HG02610 (cell line): ENCODE data around the gene ARHGAP42.
"Not testable (repeated sequence)": the region's sequence is repeated elsewhere in the genome, so short reads cannot be mapped to it uniquely, and the experiment has no call there.

ENCODE experiments used
- ATAC-seq: cut with Tn5 transposase; IDR thresholded peaks from one replicate; pipeline ENCODE4 v1.9.1; 2021; ENCODE audit warnings: mild to moderate bottlenecking, moderate library complexity; ENCODE audit not compliant: unreplicated experiment

The ARHGAP42 gene

GRCh38 chr11:100719809-100720221, 32.7 kb downstream of the ARHGAP42 start:
- ATAC-seq: no peak

GRCh38 chr11:100726680-100727079, 39.6 kb downstream of the ARHGAP42 start:
- ATAC-seq: no peak

DNA sequence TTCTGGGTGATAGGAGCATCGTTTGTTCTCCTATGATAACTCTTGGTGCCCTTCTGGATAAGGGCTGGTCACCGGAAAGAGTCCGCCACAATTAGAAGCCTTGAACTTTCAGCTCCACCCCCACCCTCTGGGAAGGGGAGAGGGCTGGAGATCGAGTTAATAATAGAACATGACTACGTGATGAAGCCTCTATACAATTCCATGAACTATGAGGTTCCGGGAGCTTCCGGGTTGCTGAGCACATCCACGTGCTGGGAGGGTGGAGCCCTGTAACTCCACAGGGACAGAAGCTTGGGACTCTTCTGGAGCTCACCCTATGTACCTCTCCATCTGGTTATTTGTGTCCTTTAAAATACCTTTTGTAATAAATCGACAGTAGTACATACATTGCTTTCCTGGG, 40.3 kb downstream of the ARHGAP42 start:
- no peak for ATAC-seq

DNA sequence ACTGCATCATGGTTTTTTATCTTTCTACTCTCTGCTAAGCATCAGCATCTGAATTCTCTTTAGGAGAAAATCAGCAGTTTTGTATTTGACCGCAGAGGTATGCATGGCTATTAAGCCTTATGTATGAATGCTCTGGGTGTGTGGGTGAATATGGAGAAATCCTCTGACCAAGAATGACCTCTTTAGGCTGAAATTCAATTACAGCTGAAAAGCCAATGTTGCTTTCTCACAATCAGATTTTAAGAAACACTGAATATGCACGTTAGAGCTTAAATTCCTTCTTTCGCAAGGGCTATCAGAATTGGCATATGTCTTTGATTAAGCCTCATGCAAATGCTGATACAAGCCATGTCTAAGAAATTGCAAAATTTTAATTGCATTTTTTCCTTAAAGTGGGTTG, 43.2 kb downstream of the ARHGAP42 start:
- ATAC-seq: no peak

DNA sequence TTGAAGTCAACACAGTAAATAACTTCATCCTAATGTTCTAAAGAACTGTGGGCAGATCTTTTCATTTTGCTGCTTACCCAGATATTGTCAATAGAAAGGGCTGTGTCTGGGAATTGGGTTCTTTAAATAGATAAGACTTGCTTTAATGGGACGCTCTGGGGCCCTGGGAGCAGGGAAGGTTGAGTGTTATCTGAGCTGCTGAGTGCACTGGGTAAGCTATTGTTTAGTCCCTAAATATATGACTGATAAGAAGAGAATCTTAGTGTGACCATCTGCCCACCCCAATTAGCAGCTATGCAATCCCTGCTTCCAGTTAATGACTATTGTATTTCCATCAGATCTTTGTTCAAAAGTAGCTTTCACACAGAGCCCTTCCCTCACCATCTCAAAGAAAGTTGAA, 44.4 kb downstream of the ARHGAP42 start:
- ATAC-seq: no peak

GRCh38 chr11:100732949-100733348, 45.9 kb downstream of the ARHGAP42 start:
- ATAC-seq: no peak

GRCh38 chr11:100734743-100735527, 47.8 kb downstream of the ARHGAP42 start:
- ATAC-seq: peak; percentile 60

DNA sequence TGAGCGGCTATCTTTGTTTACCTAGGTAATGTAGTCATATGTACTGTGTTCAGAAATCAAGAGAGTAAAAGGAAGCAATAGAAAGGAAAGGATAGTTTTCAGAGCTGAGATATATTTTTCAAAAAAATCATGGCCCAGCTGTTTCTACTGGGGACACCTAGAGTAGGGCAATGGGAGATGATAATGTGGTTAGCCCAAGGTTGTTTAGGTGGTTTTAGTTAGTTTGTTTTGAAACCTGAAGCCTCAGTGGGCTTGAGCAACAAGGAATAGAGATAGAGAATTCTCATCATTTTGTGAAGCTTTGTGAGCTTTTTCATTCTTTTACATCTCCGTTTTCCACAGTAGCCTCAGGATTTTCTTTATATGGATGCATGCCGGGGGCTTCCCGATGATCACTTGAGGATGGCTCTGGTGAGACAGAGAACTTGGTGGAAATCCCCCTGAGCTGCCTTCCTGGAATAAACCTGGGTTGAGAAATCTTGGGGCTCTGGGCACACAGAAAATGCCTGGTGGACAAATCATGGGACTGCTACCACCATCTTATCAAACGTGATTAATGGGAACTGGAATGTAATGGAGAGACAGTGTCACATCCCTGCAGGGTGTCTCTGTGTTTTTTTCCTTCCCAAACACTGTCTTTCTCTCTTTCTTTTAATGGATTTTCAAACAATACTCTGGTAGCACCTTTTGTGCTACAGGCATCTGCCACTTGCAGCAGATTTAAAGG, 49.0 kb downstream of the ARHGAP42 start:
- ATAC-seq: no peak

DNA sequence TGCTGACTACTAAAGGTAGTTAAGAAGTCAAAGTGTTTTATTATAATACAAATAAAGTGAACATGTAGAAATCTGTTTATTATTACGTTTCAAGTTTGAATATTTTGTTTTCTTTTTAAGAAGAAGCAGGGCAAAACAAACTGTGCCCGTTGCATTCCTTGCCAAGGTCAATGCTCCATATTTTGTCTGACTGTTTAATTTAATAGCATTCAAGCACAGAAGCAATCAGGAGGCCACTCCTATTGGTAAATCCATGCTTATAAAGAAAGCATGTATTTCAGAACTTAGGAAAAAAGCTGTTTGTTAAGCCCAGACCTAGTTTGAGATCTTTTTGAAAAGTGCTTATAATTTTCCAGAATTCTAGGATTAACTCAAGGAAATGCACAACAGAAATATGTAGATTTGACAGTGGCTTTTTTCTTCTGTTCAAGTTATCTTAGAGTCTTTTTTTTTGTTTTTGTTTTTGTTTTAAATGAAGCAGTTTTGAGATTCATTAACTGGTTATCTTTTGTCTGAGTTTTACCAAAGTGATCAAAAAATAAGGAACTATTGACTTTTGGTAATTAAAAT, 51.7 kb downstream of the ARHGAP42 start:
- no peak for ATAC-seq

GRCh38 chr11:100739666-100740065, 52.6 kb downstream of the ARHGAP42 start:
- ATAC-seq: no peak

DNA sequence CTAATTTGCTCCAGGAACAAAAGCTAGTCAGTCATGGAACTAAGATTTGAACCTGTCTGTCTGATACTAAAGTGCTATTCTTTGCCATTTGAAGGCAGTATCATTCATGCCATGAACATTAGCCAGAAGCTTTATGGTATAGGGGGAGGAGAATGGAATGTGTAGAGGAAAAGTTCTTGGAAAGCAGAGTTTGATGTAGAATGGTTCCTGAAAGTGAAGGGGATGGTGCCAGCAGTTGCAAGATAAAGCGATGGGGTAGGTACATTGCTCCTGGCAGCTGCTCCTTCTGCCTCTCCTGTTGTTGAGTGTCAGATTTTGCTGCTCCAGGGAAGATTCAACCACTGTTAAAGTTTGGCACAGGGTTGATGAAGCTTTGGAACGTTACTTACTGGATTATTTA, 53.4 kb downstream of the ARHGAP42 start:
- no peak for ATAC-seq

GRCh38 chr11:100741866-100742625, 55.0 kb downstream of the ARHGAP42 start:
- ATAC-seq: peak; percentile 11

DNA sequence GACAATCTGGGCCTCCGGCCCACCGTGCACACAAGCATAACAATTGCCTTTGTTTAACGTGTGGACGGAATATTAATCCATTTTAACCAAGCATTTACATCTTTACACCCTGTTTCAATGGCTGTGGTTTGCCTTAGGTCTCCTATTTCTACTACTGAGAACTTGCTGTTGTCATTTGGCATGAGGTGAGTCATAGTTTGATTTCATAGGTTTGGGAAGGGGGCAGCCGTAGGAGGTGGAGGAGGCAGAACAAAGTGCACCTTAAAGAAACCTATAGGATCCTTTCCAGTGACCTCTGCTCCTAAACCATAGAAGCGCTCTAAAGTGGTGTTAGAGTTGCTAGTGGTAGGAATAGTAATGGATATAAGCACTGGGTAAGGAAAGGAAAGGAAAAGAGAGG, 59.4 kb downstream of the ARHGAP42 start:
- no peak for ATAC-seq

GRCh38 chr11:100748153-100748552, 61.1 kb downstream of the ARHGAP42 start:
- no peak for ATAC-seq

DNA sequence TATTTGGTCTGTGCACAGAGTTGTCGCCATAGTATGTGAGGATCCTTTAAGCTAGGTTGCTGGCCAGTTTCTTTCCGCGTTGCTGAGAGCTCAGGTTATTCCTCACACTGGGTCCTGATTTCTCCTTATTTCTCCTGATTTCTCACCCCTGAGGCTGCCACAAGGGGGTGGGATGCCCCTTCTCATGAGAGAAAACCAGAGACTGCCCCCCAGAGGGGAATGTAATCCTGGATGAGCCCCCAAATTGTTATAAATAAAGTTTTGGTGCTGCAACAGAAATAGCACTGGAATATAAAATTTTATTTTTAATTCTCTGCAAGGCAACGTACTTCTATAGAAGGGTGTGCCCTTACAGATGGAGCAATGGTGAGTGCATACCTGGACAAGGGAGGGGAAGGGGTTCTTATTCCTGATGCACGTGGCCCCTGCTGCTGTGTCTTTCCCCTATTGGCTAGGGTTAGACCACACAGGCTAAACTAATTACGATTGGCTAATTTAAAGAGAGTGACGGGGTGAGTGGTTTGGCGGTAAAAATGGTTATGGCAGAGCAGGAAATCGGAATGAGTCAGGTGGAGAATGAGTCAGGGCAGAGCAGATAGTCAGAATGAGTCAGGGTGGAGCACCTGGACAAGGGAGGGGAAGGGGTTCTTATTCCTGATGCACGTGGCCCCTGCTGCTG, 62.9 kb downstream of the ARHGAP42 start:
- not testable (repeated sequence) for ATAC-seq

DNA sequence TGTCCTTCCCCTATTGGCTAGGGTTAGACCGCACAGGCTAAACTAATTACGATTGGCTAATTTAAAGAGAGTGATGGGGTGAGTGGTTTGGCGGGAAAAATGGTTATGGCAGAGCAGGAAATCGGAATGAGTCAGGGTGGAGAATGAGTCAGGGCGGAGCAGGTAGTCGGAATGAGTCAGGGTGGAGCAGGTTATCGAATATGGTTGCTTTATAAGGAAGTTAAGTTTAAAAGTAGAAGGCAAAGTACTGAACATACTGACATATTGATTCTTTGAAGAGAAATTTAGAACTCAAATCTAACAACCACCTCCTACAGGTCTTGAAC, 63.4 kb downstream of the ARHGAP42 start:
- ATAC-seq: not testable (repeated sequence)

- no peak for ATAC-seq
Observed at GRCh38 chr11:100752371-100753171, 65.5 kb downstream of the ARHGAP42 start.

DNA sequence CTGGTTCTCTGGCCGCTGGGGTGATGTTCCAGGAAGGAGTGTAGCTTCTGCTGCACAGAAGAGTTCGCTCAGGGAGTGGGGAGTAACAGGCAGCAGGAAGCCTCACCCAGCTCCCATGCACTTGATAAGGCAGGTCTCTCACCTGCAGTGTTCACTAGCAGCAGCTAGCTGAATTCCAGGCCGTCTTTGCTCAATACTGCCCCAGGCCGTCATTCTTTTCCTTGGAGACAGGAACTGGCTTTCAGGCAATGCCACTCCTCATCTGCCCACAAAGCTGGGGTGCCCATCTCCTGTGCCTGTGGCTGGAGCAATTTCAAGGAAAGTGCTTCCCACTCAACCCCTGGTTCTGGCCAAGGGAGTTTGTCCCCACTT, 66.1 kb downstream of the ARHGAP42 start:
- no peak for ATAC-seq

- ATAC-seq: no peak
Observed at GRCh38 chr11:100753571-100753970, 66.5 kb downstream of the ARHGAP42 start.

GRCh38 chr11:100756559-100756958, 69.5 kb downstream of the ARHGAP42 start:
- no peak for ATAC-seq
